CD14-positive monocyte (primary cell): ENCODE data around the gene NDUFC2. TPM values are rescaled to one million over a fixed set of nuclear protein-coding genes. Genes with fewer than 3 reads are reported as not detected.

Experiments used
- DNase-seq, 3 donors: peaks; one replicate each; pipeline ENCODE4 v3.0.0-alpha.2; 2011 to 2022
- H2AFZ ChIP-seq: 2 replicates; pipeline ENCODE4 v1.6.0; 2012; ENCODE audit warnings: mild to moderate bottlenecking, low read depth, low read length, inconsistent platforms; ENCODE audit not compliant: insufficient read depth, poor library complexity, severe bottlenecking
- H3K27ac ChIP-seq, 2 donors: 1 replicate in 1 of 2; 2 replicates in 1 of 2; pipeline ENCODE4 v1.5.1; 2012 to 2013; ENCODE audit warnings: low read length in 2 of 2, control low read depth in 1 of 2, inconsistent platforms in 1 of 2, low read depth in 1 of 2, mild to moderate bottlenecking in 1 of 2
- H3K27me3 ChIP-seq, 2 donors: one replicate each; pipeline versions ENCODE4 v1.6.0 to v1.6.1; 2011 to 2013; ENCODE audit warnings: low read length in 2 of 2; ENCODE audit not compliant: control insufficient read depth in 2 of 2, insufficient read depth in 2 of 2
- H3K36me3 ChIP-seq, 2 donors: replicated peaks in 1 of 2; 1 replicate in 1 of 2; 2 replicates in 1 of 2; pipeline versions ENCODE4 v1.5.1 to v1.6.1; 2012 to 2013; ENCODE audit warnings: low read length in 2 of 2, control low read depth in 1 of 2, inconsistent platforms in 1 of 2, mild to moderate bottlenecking in 1 of 2; ENCODE audit not compliant: insufficient read depth in 2 of 2, control insufficient read depth in 1 of 2
- H3K4me1 ChIP-seq, 2 donors: 1 replicate in 1 of 2; 2 replicates in 1 of 2; pipeline versions ENCODE4 v1.5.1 to v1.6.1; 2012 to 2013; ENCODE audit warnings: low read length in 2 of 2, control low read depth in 1 of 2, inconsistent platforms in 1 of 2, mild to moderate bottlenecking in 1 of 2, moderate library complexity in 1 of 2; ENCODE audit not compliant: insufficient read depth in 2 of 2, control insufficient read depth in 1 of 2
- H3K4me2 ChIP-seq: replicated peaks from 2 replicates; pipeline ENCODE3; 2012; ENCODE audit warnings: low read length, moderate library complexity, mild to moderate bottlenecking; ENCODE audit not compliant: poor library complexity, severe bottlenecking; ENCODE audit errors: extremely low read depth
- H3K4me3 ChIP-seq, 3 experiments: fragments of 200-600 bp in 1 of 3; sonication (generic) in 1 of 3; replicated peaks in 1 of 3; 1 replicate in 2 of 3; 2 replicates in 1 of 3; pipeline ENCODE4 v1.5.1; 2011 to 2013; ENCODE audit warnings: low read length in 3 of 3, mild to moderate bottlenecking in 3 of 3, control low read depth in 2 of 3, low read depth in 2 of 3, inconsistent platforms in 1 of 3, moderate library complexity in 1 of 3
- H3K79me2 ChIP-seq: 2 replicates; pipeline ENCODE4 v1.6.0; 2012; ENCODE audit warnings: mild to moderate bottlenecking, control low read depth, inconsistent platforms, low read length, moderate library complexity; ENCODE audit not compliant: insufficient read depth
- H3K9ac ChIP-seq: 2 replicates; pipeline ENCODE4 v1.6.0; 2017; ENCODE audit warnings: low read length, mild to moderate bottlenecking; ENCODE audit not compliant: insufficient read depth, poor library complexity, severe bottlenecking
- H3K9me3 ChIP-seq, 2 donors: replicated peaks in 1 of 2; 1 replicate in 1 of 2; 2 replicates in 1 of 2; pipeline versions ENCODE4 v1.5.1 to v1.6.1; 2012 to 2013; ENCODE audit warnings: low read length in 2 of 2, control low read depth in 1 of 2; ENCODE audit not compliant: control insufficient read depth in 1 of 2, insufficient read depth in 1 of 2
- H4K20me1 ChIP-seq: 2 replicates; pipeline ENCODE4 v1.6.0; 2012; ENCODE audit warnings: mild to moderate bottlenecking, low read length, control low read depth, moderate library complexity; ENCODE audit not compliant: insufficient read depth
- H3K27ac Mint-ChIP-seq, 7 donors: one replicate each; pipeline ENCODE4 v1.8.0; 2020; ENCODE audit warnings: mild to moderate bottlenecking in 7 of 7, mixed read lengths in 7 of 7, moderate library complexity in 6 of 7, inconsistent platforms in 2 of 7
- H3K27me3 Mint-ChIP-seq, 3 donors: one replicate each; pipeline ENCODE4 v1.8.0; 2021 to 2022; ENCODE audit warnings: low read depth in 3 of 3, mild to moderate bottlenecking in 3 of 3, mixed read lengths in 3 of 3, moderate library complexity in 3 of 3, inconsistent platforms in 1 of 3
- H3K36me3 Mint-ChIP-seq, 2 donors: one replicate each; pipeline ENCODE4 v1.8.0; 2020; ENCODE audit warnings: mixed read lengths in 2 of 2, inconsistent platforms in 1 of 2, mild to moderate bottlenecking in 1 of 2
- H3K4me1 Mint-ChIP-seq: one replicate; pipeline ENCODE4 v1.8.0; 2020; ENCODE audit warnings: mild to moderate bottlenecking, mixed read lengths
- H3K4me3 Mint-ChIP-seq, 2 donors: one replicate each; pipeline ENCODE4 v1.8.0; 2020; ENCODE audit warnings: mild to moderate bottlenecking in 2 of 2, mixed read lengths in 2 of 2, moderate library complexity in 1 of 2
- H3K9me3 Mint-ChIP-seq, 7 donors: one replicate each; pipeline ENCODE4 v1.8.0; 2020 to 2022; ENCODE audit warnings: mixed read lengths in 7 of 7, mild to moderate bottlenecking in 6 of 7, moderate library complexity in 6 of 7, inconsistent platforms in 2 of 7
- CTCF ChIP-seq: fragments of 200-600 bp; IDR thresholded peaks from one replicate; pipeline ENCODE4 v1.8.0; 2022; ENCODE audit warnings: antibody characterized with exemption, mild to moderate bottlenecking
- WGBS: methylation state at CpG from one replicate; pipeline ENCODE4 v1.1.5; 2013; ENCODE audit warnings: missing lambda C conversion rate; ENCODE audit not compliant: insufficient coverage; 5-methylcytosine and 5-hydroxymethylcytosine counted together
- intact Hi-C, 2 donors: fragments of 100-400 bp; cut with micrococcal nuclease; formaldehyde crosslinking; loops; one replicate each; pipeline versions ENCODE4 v1.15.0 to v1.15.1; 2023
- polyA plus RNA-seq, 3 donors: library from polyadenylated mRNA; depleted of rRNA in 1 of 3; unstranded in 2 of 3; stranded (reverse) in 1 of 3; fragments of 300-500 nt in 2 of 3; fragments of >200 nt in 1 of 3; fragmentation: Illumina TruSeq in 2 of 3; gene quantifications; 1 replicate in 2 of 3; 2 replicates in 1 of 3; pipeline ENCODE4 v1.2.3, GENCODE V29; 2012 to 2021

The NDUFC2 gene
- polyA plus RNA-seq, 3 donors: 47.7 to 219 (median 209) TPM

DNA sequence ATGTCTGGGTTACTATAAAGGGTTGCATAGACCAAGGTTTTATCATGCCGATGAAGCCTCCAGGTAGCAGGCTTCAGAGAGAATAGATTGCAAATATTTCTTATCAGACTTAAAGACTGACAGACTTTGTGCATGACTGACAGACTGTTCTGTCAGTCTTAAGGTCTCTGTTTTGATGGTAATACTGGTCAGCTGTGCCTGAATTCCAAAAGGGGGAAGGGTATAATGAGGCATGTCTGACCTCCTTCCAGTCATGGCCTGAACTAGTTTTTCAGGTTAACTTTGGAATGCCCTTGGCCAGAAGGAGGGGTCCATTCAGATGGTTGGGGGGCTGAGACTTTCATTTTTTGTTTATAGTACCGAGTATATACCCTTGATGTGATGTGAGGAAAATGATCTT, 51.9 kb downstream of the NDUFC2 start:
- WGBS: 100% methylated on average over 1 of the region's 2 CpGs
- H3K4me3 ChIP-seq: no peak overlapping the region
- intact Hi-C loops: no loop called here
- no peaks in the 10 kb centered on the region for H3K36me3 ChIP-seq
- H3K4me2 ChIP-seq: no peak overlapping the region
- H3K9me3 ChIP-seq: no peaks in the 10 kb centered on the region
- peaks cover 4 to 5% of the 10 kb centered on the region in 2 donors for H3K4me1 ChIP-seq
- no peaks in the 10 kb centered on the region for H3K79me2 ChIP-seq
- Mint-ChIP-seq H3K36me3 (no peaks in the 10 kb centered on the region), H3K4me1 (peaks cover 7% of the 10 kb centered on the region), H3K27me3 (peaks cover 7 to 15% (median 7%) of the 10 kb centered on the region in 3 donors), H3K4me3 (no peak overlapping the region), H3K9me3 (peaks cover 0 to 5% (median 0%) of the 10 kb centered on the region in 7 donors), H3K27ac (no peak overlapping the region)
- no peak for DNase-seq
- H3K9ac ChIP-seq: no peak overlapping the region
- no peak overlapping the region for H2AFZ ChIP-seq
- H3K27me3 ChIP-seq: peaks cover 0 to 7% of the 10 kb centered on the region in 2 donors
- no peak for TF ChIP-seq CTCF
- no peaks in the 10 kb centered on the region for H4K20me1 ChIP-seq
- no peak overlapping the region for H3K27ac ChIP-seq

- no peak overlapping the region for H3K4me3 Mint-ChIP-seq
Observed at GRCh38 chr11:78025378-78025777, 54.3 kb downstream of the NDUFC2 start.

More at GRCh38 chr11:78025378-78025777, 54.3 kb downstream of the NDUFC2 start:
- Histone ChIP-seq H2AFZ (no peak overlapping the region), H3K4me2 (no peak overlapping the region), H3K36me3 (no peaks in the 10 kb centered on the region), H3K79me2 (no peaks in the 10 kb centered on the region), H3K9ac (no peak overlapping the region), H3K4me1 (peaks cover 4 to 6% of the 10 kb centered on the region in 2 donors), H3K4me3 (no peak overlapping the region), H3K27ac (no peak overlapping the region), H4K20me1 (no peaks in the 10 kb centered on the region), H3K27me3 (peaks cover 2 to 15% of the 10 kb centered on the region in 2 donors), H3K9me3 (no peaks in the 10 kb centered on the region)
- intact Hi-C loops: no loop called here
- Mint-ChIP-seq H3K27ac (no peak overlapping the region), H3K9me3 (peaks cover 0 to 5% (median 0%) of the 10 kb centered on the region in 7 donors), H3K36me3 (no peaks in the 10 kb centered on the region), H3K27me3 (peaks cover 12 to 33% (median 21%) of the 10 kb centered on the region in 3 donors), H3K4me1 (peaks cover 9% of the 10 kb centered on the region)
- DNase-seq: no peak
- no peak for TF ChIP-seq CTCF
